Right renal pelvis (tissue), 4 donors: ENCODE data around the gene TMEM63C. TPM values are rescaled to one million over a fixed set of nuclear protein-coding genes. Genes with fewer than 3 reads are reported as not detected.

Source experiments
- DNase-seq, 4 donors: peaks; one replicate each; pipeline ENCODE4 v3.0.0-alpha.2; 2013; ENCODE audit warnings: low read depth in 4 of 4, low spot score in 3 of 4, missing footprints in 1 of 4
- polyA plus RNA-seq, 4 donors: library from polyadenylated mRNA; unstranded; fragments of 120-200 nt; gene quantifications; one replicate each; pipeline ENCODE4 v1.2.1, GENCODE V29; 2013; ENCODE audit not compliant: insufficient read length in 4 of 4

The TMEM63C gene
- polyA plus RNA-seq, 4 donors: 0.50 to 1.7 (median 1.1) TPM

- no peak for DNase-seq
These were observed 36.0 kb downstream of the TMEM63C start for GRCh38 chr14:77217551-77217950.

DNA sequence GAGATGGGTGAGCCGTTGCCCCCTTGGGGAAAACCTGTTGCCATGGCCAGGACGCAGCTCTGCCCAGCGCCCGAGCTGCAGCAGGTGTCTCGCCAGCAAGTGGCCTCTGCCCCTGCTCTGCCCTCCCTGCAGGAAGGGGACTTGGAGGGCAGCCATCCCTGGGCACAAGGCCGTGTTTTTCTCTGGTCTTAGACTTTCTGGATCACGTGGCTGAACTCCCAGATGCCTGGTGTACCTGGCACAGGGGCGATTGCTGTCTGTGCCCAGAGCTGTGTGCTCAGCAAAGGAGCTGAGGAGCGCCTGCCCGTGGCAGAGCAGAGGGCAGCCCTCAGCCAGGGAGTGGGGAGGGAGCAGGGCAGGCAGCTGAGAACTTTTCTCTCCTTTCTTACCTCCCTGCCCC is 38.0 kb downstream of the TMEM63C start:
- DNase-seq: no peak

- no peak for DNase-seq
These were observed 38.8 kb downstream of the TMEM63C start for GRCh38 chr14:77220246-77221017.

DNA sequence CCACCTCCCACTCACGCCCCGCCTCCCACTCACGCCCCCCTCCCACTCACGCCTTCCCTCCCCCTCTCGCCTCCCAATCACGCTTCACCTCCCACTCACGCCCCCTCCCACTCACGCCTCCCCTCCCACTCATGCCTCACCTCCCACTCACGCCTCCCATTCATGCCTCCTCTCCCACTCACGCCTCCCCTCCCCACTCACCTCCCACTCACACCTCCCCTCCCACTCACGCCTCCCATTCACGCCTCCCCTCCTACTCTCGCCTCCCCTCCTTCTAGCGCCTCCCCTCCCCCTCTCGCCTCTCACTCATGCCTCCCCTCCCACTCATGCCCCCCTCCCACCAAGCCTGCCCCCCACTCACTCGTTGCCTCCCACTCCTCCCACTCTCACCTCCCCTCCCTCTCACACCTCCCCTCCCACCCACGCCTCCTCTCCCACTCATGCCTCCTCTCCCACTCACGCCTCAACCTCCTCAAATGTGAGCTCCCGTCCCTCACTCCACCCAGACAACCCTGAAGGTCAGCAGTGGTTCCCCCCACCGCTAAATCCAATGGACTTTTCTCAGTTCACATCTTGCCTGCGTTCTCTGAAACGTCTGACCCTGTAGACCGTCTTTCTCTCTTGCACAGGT is 39.8 kb downstream of the TMEM63C start:
- no peak for DNase-seq

- no peak for DNase-seq
These were observed 41.1 kb downstream of the TMEM63C start for GRCh38 chr14:77222546-77223225.

DNA sequence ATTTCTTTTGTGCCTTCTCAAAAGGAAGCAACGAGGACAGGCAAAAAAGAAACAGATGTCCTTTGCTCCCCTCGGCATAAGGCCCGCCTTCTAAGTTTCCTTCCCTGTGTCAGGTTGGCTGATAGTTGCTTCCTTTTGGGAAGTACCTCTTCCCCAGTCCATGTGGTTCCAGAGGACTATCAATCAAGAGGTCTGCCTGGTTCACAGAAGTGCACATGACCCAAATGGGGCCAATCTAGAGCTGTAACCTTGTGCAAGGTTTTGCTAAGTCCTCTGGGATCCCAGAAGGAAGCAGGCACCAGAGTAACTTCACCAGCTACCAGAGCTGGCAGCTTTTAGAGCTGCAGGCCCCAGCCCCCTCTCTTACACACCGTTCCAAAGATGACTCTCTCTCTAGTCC is 42.6 kb downstream of the TMEM63C start:
- DNase-seq: no peak

- no peak for DNase-seq
These were observed 43.7 kb downstream of the TMEM63C start for GRCh38 chr14:77225254-77225653.

GRCh38 chr14:77225892-77226557 is 44.4 kb downstream of the TMEM63C start:
- DNase-seq: no peak

DNA sequence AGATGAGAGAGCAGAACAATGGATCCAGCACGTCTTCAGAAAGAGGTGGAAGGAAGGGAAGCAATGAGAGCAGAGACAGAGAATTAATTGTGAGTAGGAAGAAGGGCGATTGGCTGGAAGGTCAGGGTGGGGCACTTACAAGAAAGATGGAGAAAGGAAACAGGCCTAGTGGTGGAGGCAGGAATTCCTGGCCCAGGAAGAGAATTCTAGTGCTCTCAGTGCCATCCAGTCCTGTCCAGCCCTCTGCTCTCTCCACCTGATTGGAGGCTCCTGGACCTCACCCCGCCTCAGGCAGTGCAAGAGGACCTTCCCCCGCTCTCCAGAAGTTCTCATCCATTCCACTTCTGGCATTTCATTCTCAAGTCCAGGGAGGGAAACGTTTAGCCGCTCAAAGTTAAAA is 46.5 kb downstream of the TMEM63C start:
- no peak for DNase-seq

- no peak for DNase-seq
These were observed 49.3 kb downstream of the TMEM63C start for GRCh38 chr14:77230914-77231313.

GRCh38 chr14:77231721-77232120 is 50.1 kb downstream of the TMEM63C start:
- DNase-seq: no peak

- no peak for DNase-seq
These were observed 55.2 kb downstream of the TMEM63C start for GRCh38 chr14:77236814-77237213.

DNA sequence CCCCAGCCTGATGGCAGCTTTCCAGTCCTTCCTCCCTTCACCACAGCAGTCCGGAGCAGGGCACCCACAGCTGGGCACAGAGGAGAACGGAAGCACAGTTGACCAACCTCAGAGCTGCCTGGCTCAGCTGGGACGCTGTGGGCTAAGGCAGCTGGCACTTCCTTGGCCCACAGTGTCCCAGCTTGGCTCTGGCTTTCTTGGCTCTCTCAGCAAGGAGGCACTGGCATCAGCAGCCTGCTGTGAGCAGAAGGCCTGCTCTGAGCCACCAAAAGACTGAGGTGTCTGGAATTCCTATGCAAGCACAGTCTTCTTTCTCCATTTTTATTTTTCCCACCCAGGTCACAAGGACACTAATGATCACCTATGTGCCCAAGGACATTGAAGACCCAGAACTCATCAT is 56.8 kb downstream of the TMEM63C start:
- DNase-seq: no peak

- DNase-seq: no peak
These were observed 57.4 kb downstream of the TMEM63C start for GRCh38 chr14:77238996-77239395.

DNA sequence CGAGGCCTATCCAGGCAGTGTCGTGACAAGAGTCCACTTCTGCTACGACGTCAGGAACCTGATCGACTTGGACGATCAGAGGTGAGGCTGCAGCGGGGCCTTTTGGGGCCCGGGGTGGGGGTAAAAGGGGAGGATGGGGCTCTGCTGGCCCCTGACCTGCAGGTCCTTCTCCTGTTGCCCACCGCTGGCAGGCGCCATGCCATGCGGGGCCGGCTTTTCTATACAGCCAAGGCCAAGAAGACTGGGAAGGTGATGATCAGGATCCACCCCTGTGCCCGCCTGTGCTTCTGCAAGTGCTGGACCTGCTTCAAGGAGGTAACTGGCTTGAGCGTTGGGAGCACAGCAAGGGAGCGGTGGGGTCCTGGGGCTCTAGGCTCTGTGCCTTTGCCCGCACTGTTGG is 57.8 kb downstream of the TMEM63C start:
- DNase-seq: no peak

DNA sequence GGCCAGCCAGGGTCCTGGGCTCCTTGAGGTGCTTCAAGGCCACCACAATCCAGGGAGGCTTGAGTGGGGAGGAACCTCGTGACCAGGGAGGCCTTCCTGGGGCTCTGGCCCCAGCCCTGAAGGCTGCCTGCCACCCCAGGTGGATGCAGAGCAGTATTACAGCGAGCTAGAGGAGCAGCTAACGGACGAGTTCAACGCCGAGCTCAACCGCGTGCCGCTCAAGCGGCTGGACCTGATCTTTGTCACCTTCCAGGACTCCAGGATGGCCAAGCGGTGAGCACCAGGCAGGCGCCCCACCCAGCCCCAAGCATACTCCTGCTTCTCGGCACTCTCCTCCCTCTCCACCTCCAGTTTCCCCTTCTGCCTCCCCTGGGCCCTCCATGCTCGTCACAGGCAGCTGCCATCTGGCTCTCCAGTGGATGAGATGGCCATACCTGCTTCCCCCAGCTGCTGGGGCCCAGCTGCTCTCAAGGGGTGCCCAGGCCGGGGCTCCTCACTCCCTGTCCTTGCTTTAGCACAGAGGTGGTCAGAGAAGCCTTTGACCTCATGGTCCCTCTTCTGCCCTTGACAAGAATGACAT is 58.8 kb downstream of the TMEM63C start:
- no peak for DNase-seq

GRCh38 chr14:77241955-77242354 is 60.4 kb downstream of the TMEM63C start:
- DNase-seq: no peak

GRCh38 chr14:77242752-77243151 is 61.2 kb downstream of the TMEM63C start:
- no peak for DNase-seq

- DNase-seq: no peak
These were observed 62.3 kb downstream of the TMEM63C start for GRCh38 chr14:77243853-77244252.

- no peak for DNase-seq
These were observed 64.2 kb downstream of the TMEM63C start for GRCh38 chr14:77245820-77246219.

- no peak for DNase-seq
These were observed 65.2 kb downstream of the TMEM63C start for GRCh38 chr14:77246784-77247183.
